CD4-positive, alpha-beta T cell (primary cell): Measurements from ENCODE around the gene EXOC3. TPM values are rescaled to one million over a fixed set of nuclear protein-coding genes. Genes with fewer than 3 reads are reported as not detected.

ENCODE experiments used
- ATAC-seq: fragments of 200-7000 bp; cut with Tn5 transposase; one replicate; pipeline ENCODE4 v1.10.0; 2022; ENCODE audit warnings: mild to moderate bottlenecking; ENCODE audit not compliant: poor library complexity
- CTCF ChIA-PET: fragments of 350-600 bp; sonication (Branson Sonifier 250); formaldehyde crosslinking; loops from one replicate; lab custom pipeline; 2021; ENCODE audit warnings: antibody characterized with exemption, inconsistent platforms; lab: Charles Lee
- POLR2A ChIA-PET: fragments of 350-600 bp; sonication (Branson Sonifier 250); formaldehyde crosslinking; loops from one replicate; lab custom pipeline; 2021; ENCODE audit warnings: antibody characterized with exemption, inconsistent platforms; lab: Charles Lee
- DNase-seq, 14 experiments: peaks; one replicate each; pipeline ENCODE4 v3.0.0-alpha.2; 2013 to 2020; ENCODE audit warnings: mixed read lengths in 2 of 14
- H3K27ac ChIP-seq, 2 donors: one replicate each; pipeline versions ENCODE4 v1.5.1 to v1.7.0; 2013; ENCODE audit warnings: low read length in 2 of 2, low read depth in 1 of 2, mild to moderate bottlenecking in 1 of 2
- H3K27me3 ChIP-seq, 2 experiments: 1 replicate in 1 of 2; 2 replicates in 1 of 2; pipeline versions ENCODE4 v1.6.1 to v1.7.0; 2013; ENCODE audit warnings: low read length in 2 of 2, control low read depth in 1 of 2, mild to moderate bottlenecking in 1 of 2, moderate library complexity in 1 of 2; ENCODE audit not compliant: insufficient read depth in 2 of 2, control insufficient read depth in 1 of 2
- H3K36me3 ChIP-seq: one replicate; pipeline ENCODE4 v1.6.1; 2013; ENCODE audit warnings: low read length, control low read depth; ENCODE audit not compliant: insufficient read depth
- H3K4me1 ChIP-seq: one replicate; pipeline ENCODE4 v1.6.1; 2013; ENCODE audit warnings: low read length, control low read depth; ENCODE audit not compliant: insufficient read depth
- H3K4me3 ChIP-seq: one replicate; pipeline ENCODE4 v1.5.1; 2013; ENCODE audit warnings: mild to moderate bottlenecking, low read length, moderate library complexity
- H3K9me3 ChIP-seq, 2 experiments: 1 replicate in 1 of 2; 2 replicates in 1 of 2; pipeline versions ENCODE4 v1.6.1 to v1.7.0; 2013; ENCODE audit warnings: low read length in 2 of 2, mild to moderate bottlenecking in 2 of 2, control low read depth in 1 of 2, moderate library complexity in 1 of 2; ENCODE audit not compliant: control insufficient read depth in 1 of 2, insufficient read depth in 1 of 2
- H3K27ac Mint-ChIP-seq: one replicate; pipeline ENCODE4 v1.8.0; 2020; ENCODE audit warnings: mixed read lengths
- H3K27me3 Mint-ChIP-seq: one replicate; pipeline ENCODE4 v1.8.0; 2021; ENCODE audit warnings: mixed read lengths
- H3K36me3 Mint-ChIP-seq: one replicate; pipeline ENCODE4 v1.8.0; 2021; ENCODE audit warnings: low read depth, mixed read lengths
- H3K4me1 Mint-ChIP-seq: one replicate; pipeline ENCODE4 v1.8.0; 2021; ENCODE audit warnings: low read depth, mixed read lengths
- H3K4me3 Mint-ChIP-seq: one replicate; pipeline ENCODE4 v1.8.0; 2020; ENCODE audit warnings: mild to moderate bottlenecking, mixed read lengths
- H3K9me3 Mint-ChIP-seq: one replicate; pipeline ENCODE4 v1.8.0; 2020; ENCODE audit warnings: mixed read lengths
- CTCF ChIP-seq: fragments of 200-600 bp; IDR thresholded peaks from one replicate; pipeline ENCODE4 v1.8.0; 2022; ENCODE audit warnings: antibody characterized with exemption, mild to moderate bottlenecking
- intact Hi-C, 2 experiments: fragments of 100-400 bp; cut with DNase I in 1 of 2; cut with micrococcal nuclease in 1 of 2; formaldehyde crosslinking; loops; one replicate each; pipeline versions ENCODE4 v1.15.1 to v1.9.0; 2023 to 2025; cut with DNase I, micrococcal nuclease
- total RNA-seq, 174 experiments: library from RNA in 2 of 174; stranded (reverse) in 2 of 174; gene quantifications; one replicate each; pipeline ENCODE4 v1.2.3 and lab custom pipeline; 2021 to 2026

Gene EXOC3
- total RNA-seq, 2 experiments from 2014 or later: 82.4 to 84.1 TPM

- DNase-seq (peak in 4 of 14 experiments; percentile 19 to 51 (median 42)), ATAC-seq (no peak)
- Histone ChIP-seq H3K36me3 (no peaks in the 10 kb centered on the region), H3K4me3 (no peak overlapping the region), H3K9me3 (no peaks in the 10 kb centered on the region), H3K27me3 (no peaks in the 10 kb centered on the region), H3K4me1 (no peaks in the 10 kb centered on the region), H3K27ac (no peak overlapping the region)
- intact Hi-C loops: loop anchor here in 1 of 2 experiments (2.0 kb wide), 1 partner anchor 109 kb away; no protein-coding TSS in a partner anchor
- H3K9me3 Mint-ChIP-seq: no peaks in the 10 kb centered on the region
- CTCF ChIA-PET: interaction anchor here (1.1 kb wide), 1 partner anchor 237 kb away, joined by 3 read pairs; no protein-coding TSS in a partner anchor
- no peak overlapping the region for H3K27ac Mint-ChIP-seq
- peaks cover 5% of the 10 kb centered on the region for H3K27me3 Mint-ChIP-seq
- H3K4me3 Mint-ChIP-seq: no peak overlapping the region
- H3K4me1 Mint-ChIP-seq: no peaks in the 10 kb centered on the region
- no peaks in the 10 kb centered on the region for H3K36me3 Mint-ChIP-seq
- TF ChIP-seq CTCF: peak; percentile 55
- POLR2A ChIA-PET: no interaction called here
These were observed 17.3 kb upstream of the EXOC3 start for GRCh38 chr5:425714-426113.

GRCh38 chr5:426392-426976, 16.5 kb upstream of the EXOC3 start:
- H3K27ac Mint-ChIP-seq: no peak overlapping the region
- H3K4me1 ChIP-seq: no peaks in the 10 kb centered on the region
- H3K4me3 ChIP-seq: no peak overlapping the region
- ChIA-PET CTCF (no interaction called here), POLR2A (no interaction called here)
- no peak overlapping the region for H3K4me3 Mint-ChIP-seq
- ATAC-seq: no peak
- H3K36me3 ChIP-seq: no peaks in the 10 kb centered on the region
- no peaks in the 10 kb centered on the region for H3K27me3 ChIP-seq
- no peak for TF ChIP-seq CTCF
- intact Hi-C loops: loop anchor here in 1 of 2 experiments (2.0 kb wide), 1 partner anchor 110 kb away; no protein-coding TSS in a partner anchor
- peaks cover 5% of the 10 kb centered on the region for H3K27me3 Mint-ChIP-seq
- no peak overlapping the region for H3K27ac ChIP-seq
- DNase-seq: no peak
- no peaks in the 10 kb centered on the region for H3K36me3 Mint-ChIP-seq
- no peaks in the 10 kb centered on the region for H3K9me3 ChIP-seq
- H3K9me3 Mint-ChIP-seq: no peaks in the 10 kb centered on the region
- H3K4me1 Mint-ChIP-seq: no peaks in the 10 kb centered on the region

GRCh38 chr5:427415-428087, 15.4 kb upstream of the EXOC3 start:
- Histone ChIP-seq H3K27ac (no peak overlapping the region), H3K4me3 (no peak overlapping the region), H3K4me1 (no peaks in the 10 kb centered on the region), H3K36me3 (no peaks in the 10 kb centered on the region), H3K27me3 (no peaks in the 10 kb centered on the region), H3K9me3 (no peaks in the 10 kb centered on the region)
- H3K4me1 Mint-ChIP-seq: no peaks in the 10 kb centered on the region
- H3K27me3 Mint-ChIP-seq: peaks cover 5% of the 10 kb centered on the region
- no peak overlapping the region for H3K4me3 Mint-ChIP-seq
- TF ChIP-seq CTCF: no peak
- H3K27ac Mint-ChIP-seq: no peak overlapping the region
- ATAC-seq (no peak), DNase-seq (no peak)
- H3K9me3 Mint-ChIP-seq: no peaks in the 10 kb centered on the region
- no peaks in the 10 kb centered on the region for H3K36me3 Mint-ChIP-seq
- ChIA-PET CTCF (no interaction called here), POLR2A (no interaction called here)
- intact Hi-C loops: loop anchor here in 1 of 2 experiments (2.0 kb wide), 1 partner anchor 111 kb away; no protein-coding TSS in a partner anchor
